ENCODE data around the gene KRTAP4-1. TPM values are rescaled to one million over a fixed set of nuclear protein-coding genes. Genes with fewer than 3 reads are reported as not detected.

Gene KRTAP4-1
- total RNA-seq, 1 donor from 2014 or later = not detected

Other genes with a start within 250 kb of the KRTAP4-1 start
- gene KRT23, start 247.3 kb downstream of the KRTAP4-1 start, total RNA-seq = 0.80 TPM
- gene KRT39, start 218.0 kb downstream of the KRTAP4-1 start, total RNA-seq = not detected
- gene KRT40, start 200.6 kb downstream of the KRTAP4-1 start, total RNA-seq = not detected
- not detected for gene KRTAP3-3, start 190.7 kb downstream of the KRTAP4-1 start, total RNA-seq
- not detected for gene KRTAP3-2, start 185.0 kb downstream of the KRTAP4-1 start, total RNA-seq
- gene KRTAP3-1, start 175.8 kb downstream of the KRTAP4-1 start, total RNA-seq = not detected
- gene KRTAP1-5, start 157.7 kb downstream of the KRTAP4-1 start, total RNA-seq = not detected
- not detected for gene KRTAP1-4, start 154.7 kb downstream of the KRTAP4-1 start, total RNA-seq
- not detected for gene KRTAP1-3, start 150.0 kb downstream of the KRTAP4-1 start, total RNA-seq
- not detected for gene KRTAP1-1, start 143.5 kb downstream of the KRTAP4-1 start, total RNA-seq
- not detected for gene KRTAP2-1, start 137.6 kb downstream of the KRTAP4-1 start, total RNA-seq
- not detected for gene KRTAP2-2, start 129.7 kb downstream of the KRTAP4-1 start, total RNA-seq
- not detected for gene KRTAP2-3, start 124.8 kb downstream of the KRTAP4-1 start, total RNA-seq
- not detected for gene KRTAP2-4, start 119.0 kb downstream of the KRTAP4-1 start, total RNA-seq
- not detected for gene KRTAP4-7, start 100.8 kb downstream of the KRTAP4-1 start, total RNA-seq
- gene KRTAP4-8, start 86.8 kb downstream of the KRTAP4-1 start, total RNA-seq = not detected
- not detected for gene KRTAP4-16, start 82.7 kb downstream of the KRTAP4-1 start, total RNA-seq
- gene KRTAP4-9, start 79.5 kb downstream of the KRTAP4-1 start, total RNA-seq = not detected
- not detected for gene KRTAP4-11, start 66.5 kb downstream of the KRTAP4-1 start, total RNA-seq
- not detected for gene KRTAP4-12, start 60.7 kb downstream of the KRTAP4-1 start, total RNA-seq
- not detected for gene KRTAP4-6, start 44.4 kb downstream of the KRTAP4-1 start, total RNA-seq
- not detected for gene KRTAP4-5, start 35.1 kb downstream of the KRTAP4-1 start, total RNA-seq
- not detected for gene KRTAP4-4, start 24.2 kb downstream of the KRTAP4-1 start, total RNA-seq
- gene KRTAP4-3, start 16.7 kb downstream of the KRTAP4-1 start, total RNA-seq = not detected
- not detected for gene KRTAP4-2, start 6.7 kb downstream of the KRTAP4-1 start, total RNA-seq
- not detected for gene KRTAP9-1, start 5.0 kb upstream of the KRTAP4-1 start, total RNA-seq
- gene KRTAP9-2, start 41.7 kb upstream of the KRTAP4-1 start, total RNA-seq = not detected
- gene KRTAP9-3, start 47.5 kb upstream of the KRTAP4-1 start, total RNA-seq = not detected
- not detected for gene KRTAP9-8, start 53.1 kb upstream of the KRTAP4-1 start, total RNA-seq
- gene KRTAP9-4, start 64.8 kb upstream of the KRTAP4-1 start, total RNA-seq = not detected
- not detected for gene KRTAP9-9, start 70.5 kb upstream of the KRTAP4-1 start, total RNA-seq
- gene KRTAP9-6, start 80.5 kb upstream of the KRTAP4-1 start, total RNA-seq = not detected
- gene KRTAP9-7, start 90.8 kb upstream of the KRTAP4-1 start, total RNA-seq = not detected
- gene KRTAP29-1, start 117.9 kb upstream of the KRTAP4-1 start, total RNA-seq = not detected
- gene KRTAP16-1, start 124.4 kb upstream of the KRTAP4-1 start, total RNA-seq = not detected
- not detected for gene KRTAP17-1, start 130.8 kb upstream of the KRTAP4-1 start, total RNA-seq
- gene KRT33A, start 165.9 kb upstream of the KRTAP4-1 start, total RNA-seq = not detected
- gene KRT33B, start 184.9 kb upstream of the KRTAP4-1 start, total RNA-seq = not detected
- not detected for gene KRT34, start 197.4 kb upstream of the KRTAP4-1 start, total RNA-seq
- gene KRT31, start 212.7 kb upstream of the KRTAP4-1 start, total RNA-seq = not detected
- not detected for gene KRT37, start 239.7 kb upstream of the KRTAP4-1 start, total RNA-seq